ENCODE measurements around the gene CRHR1. TPM values are rescaled to one million over a fixed set of nuclear protein-coding genes. Genes with fewer than 3 reads are reported as not detected.

CRHR1 gene
- total and polyA plus RNA-seq, 7 donors, result 0.09 to 0.30 TPM; not detected in 5

DNA sequence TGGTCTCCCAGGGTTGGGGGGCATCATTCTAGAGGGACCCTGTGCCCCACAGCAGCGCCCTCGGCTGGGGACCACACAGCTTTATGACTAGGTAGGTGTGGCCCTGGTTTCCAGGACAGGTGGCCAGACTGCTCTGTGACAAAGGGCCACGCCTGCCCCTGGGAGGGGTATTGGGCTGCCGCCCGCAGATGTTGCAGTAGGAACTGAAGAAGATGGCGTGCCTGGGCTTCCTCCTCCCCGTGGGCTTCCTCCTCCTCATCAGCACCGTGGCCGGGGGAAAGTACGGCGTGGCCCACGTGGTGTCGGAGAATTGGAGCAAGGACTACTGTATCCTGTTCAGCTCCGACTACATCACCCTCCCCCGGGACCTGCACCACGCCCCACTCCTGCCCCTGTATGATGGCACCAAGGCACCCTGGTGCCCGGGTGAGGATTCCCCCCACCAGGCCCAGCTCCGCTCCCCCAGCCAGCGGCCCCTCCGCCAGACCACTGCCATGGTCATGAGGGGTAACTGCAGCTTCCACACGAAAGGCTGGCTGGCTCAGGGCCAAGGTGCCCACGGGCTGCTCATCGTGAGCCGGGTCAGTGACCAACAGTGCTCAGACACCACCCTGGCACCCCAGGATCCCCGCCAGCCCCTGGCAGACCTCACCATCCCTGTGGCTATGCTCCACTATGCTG lies 60.7 kb downstream of the CRHR1 start, which contains the start of gene SPPL2C:
Gene SPPL2C (plus strand): TSS at position 187 of the 681 bp plus-strand sequence. CDS start 26 bp downstream, at position 213.
- TF ChIP-seq, protein P1, sequence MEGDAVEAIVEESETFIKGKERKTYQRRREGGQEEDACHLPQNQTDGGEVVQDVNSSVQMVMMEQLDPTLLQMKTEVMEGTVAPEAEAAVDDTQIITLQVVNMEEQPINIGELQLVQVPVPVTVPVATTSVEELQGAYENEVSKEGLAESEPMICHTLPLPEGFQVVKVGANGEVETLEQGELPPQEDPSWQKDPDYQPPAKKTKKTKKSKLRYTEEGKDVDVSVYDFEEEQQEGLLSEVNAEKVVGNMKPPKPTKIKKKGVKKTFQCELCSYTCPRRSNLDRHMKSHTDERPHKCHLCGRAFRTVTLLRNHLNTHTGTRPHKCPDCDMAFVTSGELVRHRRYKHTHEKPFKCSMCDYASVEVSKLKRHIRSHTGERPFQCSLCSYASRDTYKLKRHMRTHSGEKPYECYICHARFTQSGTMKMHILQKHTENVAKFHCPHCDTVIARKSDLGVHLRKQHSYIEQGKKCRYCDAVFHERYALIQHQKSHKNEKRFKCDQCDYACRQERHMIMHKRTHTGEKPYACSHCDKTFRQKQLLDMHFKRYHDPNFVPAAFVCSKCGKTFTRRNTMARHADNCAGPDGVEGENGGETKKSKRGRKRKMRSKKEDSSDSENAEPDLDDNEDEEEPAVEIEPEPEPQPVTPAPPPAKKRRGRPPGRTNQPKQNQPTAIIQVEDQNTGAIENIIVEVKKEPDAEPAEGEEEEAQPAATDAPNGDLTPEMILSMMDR (IDR thresholded peaks at IDR 0.05), result no peak
- ATAC-seq (no peak), DNase-seq (peak in 1 of 2 donors; percentile 15)
- H3K4me3 ChIP-seq, result no peak within 1 kb of the TSS
- H3K27me3 ChIP-seq (ENCODE audit: insufficient read depth in 3 of 3, low read length in 2 of 3), result no peaks in the 10 kb centered on the region
- intact Hi-C loops (cut with DNase I), result loop anchor here in 1 of 2 donors (10.0 kb wide), 1 partner anchor 420 kb away; no protein-coding TSS in a partner anchor
- H3K4me1 ChIP-seq, result peaks cover 5% of the 10 kb centered on the region
- H3K36me3 ChIP-seq (ENCODE audit: insufficient read depth in 1 of 2, low read depth in 1 of 2), result no peaks in the 10 kb centered on the region
- H3K9me3 ChIP-seq, result no peaks in the 10 kb centered on the region
- no peak within 1 kb of the TSS for H3K27ac ChIP-seq
- 76 to 86% (median 79%) methylated on average over 22 to 25 of the region's 25 CpGs for WGBS, 3 donors

DNA sequence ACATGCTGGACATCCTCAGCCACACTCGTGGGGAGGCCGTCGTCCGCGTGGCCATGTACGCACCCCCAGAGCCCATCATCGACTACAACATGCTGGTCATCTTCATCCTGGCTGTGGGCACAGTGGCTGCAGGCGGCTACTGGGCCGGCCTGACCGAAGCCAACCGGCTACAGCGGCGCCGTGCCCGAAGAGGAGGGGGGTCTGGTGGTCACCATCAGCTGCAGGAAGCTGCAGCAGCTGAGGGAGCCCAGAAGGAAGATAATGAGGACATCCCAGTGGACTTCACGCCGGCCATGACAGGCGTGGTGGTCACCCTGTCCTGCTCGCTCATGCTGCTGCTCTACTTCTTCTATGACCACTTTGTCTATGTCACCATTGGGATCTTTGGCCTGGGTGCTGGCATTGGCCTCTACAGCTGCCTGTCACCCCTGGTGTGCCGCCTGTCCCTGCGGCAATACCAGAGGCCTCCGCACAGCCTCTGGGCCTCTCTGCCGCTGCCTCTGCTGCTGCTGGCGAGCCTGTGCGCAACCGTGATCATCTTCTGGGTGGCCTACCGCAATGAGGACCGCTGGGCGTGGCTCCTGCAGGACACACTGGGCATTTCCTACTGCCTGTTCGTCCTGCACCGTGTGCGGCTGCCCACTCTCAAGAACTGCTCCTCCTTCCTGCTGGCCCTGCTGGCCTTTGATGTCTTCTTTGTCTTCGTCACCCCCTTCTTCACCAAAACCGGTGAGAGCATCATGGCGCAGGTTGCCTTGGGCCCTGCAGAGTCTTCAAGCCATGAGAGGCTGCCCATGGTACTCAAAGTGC lies 61.5 kb downstream of the CRHR1 start:
- 90 to 92% (median 90%) methylated on average over 35 of the region's 35 CpGs for WGBS, 3 donors

DNA sequence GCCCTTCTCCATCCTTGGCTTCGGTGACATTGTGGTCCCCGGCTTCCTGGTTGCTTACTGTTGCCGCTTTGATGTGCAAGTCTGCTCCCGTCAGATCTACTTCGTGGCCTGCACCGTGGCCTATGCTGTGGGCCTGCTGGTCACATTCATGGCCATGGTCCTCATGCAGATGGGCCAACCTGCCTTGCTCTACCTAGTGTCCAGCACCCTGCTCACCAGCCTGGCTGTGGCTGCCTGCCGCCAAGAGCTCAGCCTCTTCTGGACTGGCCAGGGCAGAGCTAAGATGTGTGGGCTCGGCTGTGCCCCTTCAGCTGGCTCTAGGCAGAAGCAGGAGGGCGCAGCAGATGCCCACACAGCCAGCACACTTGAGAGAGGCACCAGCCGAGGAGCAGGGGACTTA lies 62.1 kb downstream of the CRHR1 start:
- H3K27me3 ChIP-seq (ENCODE audit: insufficient read depth in 3 of 3, low read length in 2 of 3), result no peaks in the 10 kb centered on the region
- peaks cover 5% of the 10 kb centered on the region for H3K4me1 ChIP-seq
- intact Hi-C loops (cut with DNase I), result loop anchor here in 1 of 2 donors (10.0 kb wide), 1 partner anchor 421 kb away; no protein-coding TSS in a partner anchor
- no peak for DNase-seq
- no peak overlapping the region for H3K27ac ChIP-seq
- no peaks in the 10 kb centered on the region for H3K36me3 ChIP-seq (ENCODE audit: insufficient read depth in 1 of 2, low read depth in 1 of 2)
- ATAC-seq, result no peak
- TF ChIP-seq, protein P1 (IDR thresholded peaks at IDR 0.05), result no peak
- no peak overlapping the region for H3K4me3 ChIP-seq
- WGBS, 3 donors, result 90 to 91% (median 91%) methylated on average over 10 of the region's 10 CpGs
- H3K9me3 ChIP-seq, result no peaks in the 10 kb centered on the region

More for the DNA sequence above, 61.5 kb downstream of the CRHR1 start:
- TF ChIP-seq, protein P1 (IDR thresholded peaks at IDR 0.05), result no peak
- H3K4me3 ChIP-seq, result no peak overlapping the region
- H3K27ac ChIP-seq, result no peak overlapping the region
- DNase-seq (peak in 1 of 2 donors; percentile 2), ATAC-seq (no peak)
- intact Hi-C loops (cut with DNase I), result loop anchor here in 1 of 2 donors (10.0 kb wide), 1 partner anchor 421 kb away; no protein-coding TSS in a partner anchor
- peaks cover 5% of the 10 kb centered on the region for H3K4me1 ChIP-seq
- H3K36me3 ChIP-seq (ENCODE audit: insufficient read depth in 1 of 2, low read depth in 1 of 2), result no peaks in the 10 kb centered on the region
- no peaks in the 10 kb centered on the region for H3K27me3 ChIP-seq (ENCODE audit: insufficient read depth in 3 of 3, low read length in 2 of 3)
- no peaks in the 10 kb centered on the region for H3K9me3 ChIP-seq

DNA sequence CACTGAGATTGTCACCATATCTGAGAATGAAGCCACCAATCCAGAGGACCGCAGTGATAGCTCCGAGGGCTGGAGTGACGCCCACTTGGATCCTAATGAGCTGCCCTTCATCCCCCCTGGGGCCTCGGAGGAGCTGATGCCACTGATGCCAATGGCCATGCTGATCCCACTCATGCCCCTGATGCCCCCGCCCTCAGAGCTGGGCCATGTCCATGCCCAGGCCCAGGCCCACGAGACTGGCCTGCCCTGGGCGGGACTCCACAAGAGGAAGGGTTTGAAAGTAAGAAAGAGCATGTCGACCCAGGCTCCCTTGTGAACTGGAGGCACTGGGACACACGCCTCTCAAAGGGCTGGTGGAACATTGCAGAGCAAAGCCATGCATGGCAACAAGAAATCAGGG lies 62.5 kb downstream of the CRHR1 start:
- WGBS, 3 donors, result 80 to 87% (median 81%) methylated on average over 9 of the region's 9 CpGs
- no peak for ATAC-seq
- no peak overlapping the region for H3K27ac ChIP-seq
- no peak overlapping the region for H3K4me3 ChIP-seq
- H3K9me3 ChIP-seq, result no peaks in the 10 kb centered on the region
- H3K36me3 ChIP-seq (ENCODE audit: insufficient read depth in 1 of 2, low read depth in 1 of 2), result no peaks in the 10 kb centered on the region
- TF ChIP-seq, protein P1 (IDR thresholded peaks at IDR 0.05), result no peak
- no peaks in the 10 kb centered on the region for H3K27me3 ChIP-seq (ENCODE audit: insufficient read depth in 3 of 3, low read length in 2 of 3)
- intact Hi-C loops (cut with DNase I), result loop anchor here in 1 of 2 donors (10.0 kb wide), 1 partner anchor 422 kb away; no protein-coding TSS in a partner anchor
- H3K4me1 ChIP-seq, result peaks cover 5% of the 10 kb centered on the region
- no peak for DNase-seq

All from psoas muscle (tissue), 8 donors.